ENCODE measurements around the gene ABCA8. TPM values are rescaled to one million over a fixed set of nuclear protein-coding genes. Genes with fewer than 3 reads are reported as not detected.

ABCA8 gene
- total and polyA plus RNA-seq, 2 of the 8 experiments (the other 6 are each of a cell fraction or from before 2014, with no cell fraction given), result not detected

GRCh38 chr17:68954146-68954896 is 871 bp downstream of the ABCA8 start:
- no peak overlapping the region for H3K4ac ChIP-seq (replicated peaks; ENCODE audit: insufficient read length, low read depth, low read length)
- FAIRE-seq (no peak), DNase-seq (ENCODE audit: low read depth in 1 of 2, low spot score in 2 of 2) (no peak)
- no peaks in the 10 kb centered on the region for H3K23me2 ChIP-seq (ENCODE audit: low read depth, low read length)
- H3K4me3 ChIP-seq (ENCODE audit: extremely low read depth in 1 of 4, insufficient read depth in 2 of 4, low read depth in 3 of 4, low read length in 4 of 4), result no peak overlapping the region
- H3K79me1 ChIP-seq (ENCODE audit: low read depth, low read length), result no peaks in the 10 kb centered on the region
- TF ChIP-seq E2F6 (IDR thresholded peaks at IDR 0.05), result no peak
- TF ChIP-seq CEBPB (IDR thresholded peaks at IDR 0.05; ENCODE audit: low read depth, low read length), result peak; percentile 73; the same call in 1 of the 2 replicates
- no peak for TF ChIP-seq GTF2F1 (IDR thresholded peaks at IDR 0.05; ENCODE audit: borderline replicate concordance, low read depth, low read length)
- H4K8ac ChIP-seq (ENCODE audit: extremely low read depth, insufficient read depth, low read length), result no peak overlapping the region
- H3K27ac ChIP-seq (ENCODE audit: low read depth, low read length), result no peak overlapping the region
- H2BK15ac ChIP-seq (ENCODE audit: low read length), result no peak overlapping the region
- no peak overlapping the region for H2AFZ ChIP-seq (ENCODE audit: low read length)
- ChIA-PET CTCF (ENCODE audit: partially characterized antibody) (interaction anchor here (0.5 to 0.8 kb wide), 3 partner anchors 43 to 489 kb away, joined by 3 read pairs; no protein-coding TSS in a partner anchor), POLR2A (ENCODE audit: partially characterized antibody) (no interaction called here)
- H3K79me2 ChIP-seq (ENCODE audit: control insufficient read depth in 1 of 2, insufficient read depth in 2 of 2, low read length in 2 of 2), result no peaks in the 10 kb centered on the region
- H3K14ac ChIP-seq (ENCODE audit: insufficient read length), result no peak overlapping the region
- no peaks in the 10 kb centered on the region for H3K9me3 ChIP-seq (ENCODE audit: insufficient read depth in 2 of 2, low read depth in 1 of 2, low read length in 1 of 2)
- no peak overlapping the region for H3K23ac ChIP-seq (ENCODE audit: insufficient read length)
- H3K4me1 ChIP-seq (replicated peaks in 1 of 4; ENCODE audit: control insufficient read depth in 3 of 4, insufficient read depth in 4 of 4, low read length in 3 of 4), result no peaks in the 10 kb centered on the region
- no peak overlapping the region for H3K18ac ChIP-seq (ENCODE audit: extremely low read depth, low read length)
- 92% methylated on average over 4 of the region's 4 CpGs; no CpG with 5 or more reads in 1 of the 2 experiments for WGBS, 2 experiments (ENCODE audit: extremely low coverage in 1 of 2, insufficient coverage in 1 of 2, insufficient read length in 1 of 2, insufficient replicate concordance in 2 of 2, low coverage in 1 of 2, low lambda C conversion rate in 2 of 2, missing lambda C conversion rate in 1 of 2)
- H3K36me3 ChIP-seq (ENCODE audit: control insufficient read depth in 2 of 4, insufficient read depth in 4 of 4, low read length in 3 of 4), result no peaks in the 10 kb centered on the region
- no peak overlapping the region for H4K5ac ChIP-seq (ENCODE audit: insufficient read length, low read depth, low read length)
- H3K56ac ChIP-seq (replicated peaks; ENCODE audit: insufficient read length, low read depth, low read length), result no peak overlapping the region
- H3K4me2 ChIP-seq (ENCODE audit: insufficient read depth in 1 of 2, low read depth in 2 of 2, low read length in 2 of 2), result no peak overlapping the region
- H4K20me1 ChIP-seq (replicated peaks in 1 of 2; ENCODE audit: control insufficient read depth in 1 of 2, insufficient read depth in 2 of 2, low read length in 2 of 2), result no peaks in the 10 kb centered on the region
- H2BK12ac ChIP-seq (ENCODE audit: low read depth, low read length), result no peak overlapping the region
- no peak overlapping the region for H2BK5ac ChIP-seq (ENCODE audit: low read depth, low read length)
- no peak overlapping the region for H2AK5ac ChIP-seq (ENCODE audit: low read depth, low read length)
- no peak overlapping the region for H2BK20ac ChIP-seq (ENCODE audit: low read length)
- no peak overlapping the region for H2BK120ac ChIP-seq (replicated peaks; ENCODE audit: low read depth, low read length)
- no peak overlapping the region for H4K91ac ChIP-seq (replicated peaks; ENCODE audit: insufficient read length, low read length)
- H3K27me3 ChIP-seq (replicated peaks in 1 of 4; ENCODE audit: control insufficient read depth in 3 of 4, extremely low read depth in 1 of 4, insufficient read depth in 3 of 4, low read length in 3 of 4), result no peaks in the 10 kb centered on the region
- H3K9ac ChIP-seq (replicated peaks in 1 of 4; ENCODE audit: extremely low read depth in 1 of 4, low read depth in 3 of 4, low read length in 3 of 4), result no peak overlapping the region
